CD4-positive, alpha-beta memory T cell (primary cell): Measurements from ENCODE around the gene IFT88. TPM values are rescaled to one million over a fixed set of nuclear protein-coding genes. Genes with fewer than 3 reads are reported as not detected.

ENCODE experiments used
- CTCF ChIA-PET: fragments of 350-600 bp; sonication (Branson Sonifier 250); formaldehyde crosslinking; loops from one replicate; lab custom pipeline; 2021; ENCODE audit warnings: inconsistent platforms; ENCODE audit not compliant: partially characterized antibody; lab: Charles Lee
- POLR2A ChIA-PET: fragments of 350-600 bp; sonication (Branson Sonifier 250); formaldehyde crosslinking; loops from one replicate; lab custom pipeline; 2021; ENCODE audit not compliant: partially characterized antibody; lab: Charles Lee
- DNase-seq, 5 donors: peaks; one replicate each; pipeline versions ENCODE4 v3.0.0 to v3.0.0-alpha.2; 2020 to 2022; ENCODE audit warnings: mixed read lengths in 1 of 5
- H3K27ac ChIP-seq: one replicate; pipeline ENCODE4 v1.7.0; 2013; ENCODE audit warnings: low read depth, low read length
- H3K27me3 ChIP-seq: 2 replicates; pipeline ENCODE4 v1.7.0; 2013; ENCODE audit warnings: mild to moderate bottlenecking, low read length, moderate library complexity; ENCODE audit not compliant: insufficient read depth
- H3K36me3 ChIP-seq: 2 replicates; pipeline ENCODE4 v1.7.0; 2013; ENCODE audit warnings: mild to moderate bottlenecking, low read length, moderate library complexity; ENCODE audit not compliant: insufficient read depth
- H3K4me1 ChIP-seq: 2 replicates; pipeline ENCODE4 v1.7.0; 2013; ENCODE audit warnings: mild to moderate bottlenecking, low read length, moderate library complexity; ENCODE audit not compliant: insufficient read depth
- H3K4me3 ChIP-seq, 2 donors: one replicate each; pipeline ENCODE4 v1.7.0; 2013; ENCODE audit warnings: low read length in 2 of 2, mild to moderate bottlenecking in 1 of 2
- H3K9me3 ChIP-seq, 2 donors: one replicate each; pipeline ENCODE4 v1.7.0; 2013; ENCODE audit warnings: low read length in 2 of 2, control low read depth in 1 of 2; ENCODE audit not compliant: control insufficient read depth in 1 of 2
- H3K27ac Mint-ChIP-seq, 7 donors: one replicate each; pipeline ENCODE4 v1.8.0; 2020 to 2021; ENCODE audit warnings: mixed read lengths in 7 of 7, mild to moderate bottlenecking in 6 of 7, inconsistent platforms in 3 of 7, moderate library complexity in 3 of 7
- H3K27me3 Mint-ChIP-seq, 2 donors: one replicate each; pipeline ENCODE4 v1.8.0; 2020 to 2021; ENCODE audit warnings: mixed read lengths in 2 of 2
- H3K36me3 Mint-ChIP-seq, 2 donors: one replicate each; pipeline ENCODE4 v1.8.0; 2020 to 2021; ENCODE audit warnings: mixed read lengths in 2 of 2, inconsistent platforms in 1 of 2, mild to moderate bottlenecking in 1 of 2
- H3K4me1 Mint-ChIP-seq, 4 donors: one replicate each; pipeline ENCODE4 v1.8.0; 2020 to 2021; ENCODE audit warnings: mixed read lengths in 4 of 4, mild to moderate bottlenecking in 1 of 4
- H3K4me3 Mint-ChIP-seq, 8 donors: one replicate each; pipeline ENCODE4 v1.8.0; 2020 to 2021; ENCODE audit warnings: mixed read lengths in 8 of 8, mild to moderate bottlenecking in 7 of 8, moderate library complexity in 6 of 8, inconsistent platforms in 3 of 8
- H3K9me3 Mint-ChIP-seq, 8 donors: one replicate each; pipeline ENCODE4 v1.8.0; 2020 to 2021; ENCODE audit warnings: mixed read lengths in 8 of 8, mild to moderate bottlenecking in 5 of 8, inconsistent platforms in 3 of 8, moderate library complexity in 1 of 8
- intact Hi-C: fragments of 100-400 bp; cut with micrococcal nuclease; formaldehyde crosslinking; loops from one replicate; pipeline ENCODE4 v1.15.1; 2023
- polyA plus RNA-seq, 2 donors: library from polyadenylated mRNA; unstranded; fragments of 300-500 nt; fragmentation: Illumina TruSeq; gene quantifications; one replicate each; pipeline ENCODE4 v1.2.3, GENCODE V29; 2021
- total RNA-seq, 2 experiments: library from RNA; stranded (reverse); gene quantifications; one replicate each; pipeline ENCODE4 v1.2.3, GENCODE V29; 2021

IFT88 gene
- total and polyA plus RNA-seq, 4 experiments from 2014 or later, result 5.0 to 9.8 (median 8.0) TPM

GRCh38 chr13:20573636-20574035, 6.7 kb downstream of the IFT88 start:
- Mint-ChIP-seq H3K36me3 (peaks cover 36 to 45% of the 10 kb centered on the region in 2 donors), H3K27ac (no peak overlapping the region), H3K27me3 (no peaks in the 10 kb centered on the region), H3K9me3 (peaks cover 0 to 10% (median 2%) of the 10 kb centered on the region in 8 donors), H3K4me1 (peaks cover 0 to 4% (median 0%) of the 10 kb centered on the region in 4 donors), H3K4me3 (no peak overlapping the region)
- Histone ChIP-seq H3K27me3 (no peaks in the 10 kb centered on the region), H3K4me3 (no peak overlapping the region), H3K4me1 (no peaks in the 10 kb centered on the region), H3K36me3 (no peaks in the 10 kb centered on the region), H3K27ac (no peak overlapping the region), H3K9me3 (no peaks in the 10 kb centered on the region)
- ChIA-PET POLR2A (interaction anchor here (1.0 kb wide), 1 partner anchor 48 kb away, joined by 3 read pairs; the partner anchor contains the start of gene CRYL1), CTCF (interaction anchor here (0.6 kb wide), 1 partner anchor 1106 kb away, joined by 5 read pairs; no protein-coding TSS in a partner anchor)
- no peak for DNase-seq
- intact Hi-C loops, result no loop called here

- H3K9me3 Mint-ChIP-seq, result peaks cover 0 to 9% (median 3%) of the 10 kb centered on the region in 8 donors
- ChIA-PET CTCF (no interaction called here), POLR2A (interaction anchor here (1.0 kb wide), 1 partner anchor 12 kb away, joined by 3 read pairs; no protein-coding TSS in a partner anchor)
- Histone ChIP-seq H3K27me3 (no peaks in the 10 kb centered on the region), H3K27ac (no peak overlapping the region), H3K4me3 (no peak overlapping the region), H3K9me3 (no peaks in the 10 kb centered on the region), H3K4me1 (no peaks in the 10 kb centered on the region), H3K36me3 (no peaks in the 10 kb centered on the region)
- no peak for DNase-seq
- H3K4me1 Mint-ChIP-seq, result peaks cover 0 to 2% (median 0%) of the 10 kb centered on the region in 4 donors
- peaks cover 67 to 74% of the 10 kb centered on the region in 2 donors for H3K36me3 Mint-ChIP-seq
- H3K27ac Mint-ChIP-seq, result no peak overlapping the region
- no peak overlapping the region for H3K4me3 Mint-ChIP-seq
- no peaks in the 10 kb centered on the region for H3K27me3 Mint-ChIP-seq
- intact Hi-C loops, result no loop called here
These were observed 12.2 kb downstream of the IFT88 start for GRCh38 chr13:20579191-20579590.

- H3K4me1 ChIP-seq, result no peaks in the 10 kb centered on the region
- H3K4me3 Mint-ChIP-seq, result no peak overlapping the region
- peaks cover 0 to 12% (median 6%) of the 10 kb centered on the region in 8 donors for H3K9me3 Mint-ChIP-seq
- H3K27me3 ChIP-seq, result no peaks in the 10 kb centered on the region
- H3K27ac Mint-ChIP-seq, result no peak overlapping the region
- H3K27ac ChIP-seq, result no peak overlapping the region
- H3K4me1 Mint-ChIP-seq, result peaks cover 0 to 2% (median 0%) of the 10 kb centered on the region in 4 donors
- ChIA-PET CTCF (interaction anchor here (1.6 kb wide), 1 partner anchor 16 kb away, joined by 3 read pairs; no protein-coding TSS in a partner anchor), POLR2A (no interaction called here)
- H3K36me3 Mint-ChIP-seq, result peaks cover 69 to 73% of the 10 kb centered on the region in 2 donors
- H3K27me3 Mint-ChIP-seq, result no peaks in the 10 kb centered on the region
- no peak for DNase-seq
- H3K9me3 ChIP-seq, result no peaks in the 10 kb centered on the region
- intact Hi-C loops, result loop anchor here (5.0 kb wide), 1 partner anchor 83 kb away; no protein-coding TSS in a partner anchor
- no peaks in the 10 kb centered on the region for H3K36me3 ChIP-seq
- no peak overlapping the region for H3K4me3 ChIP-seq
These were observed 13.3 kb downstream of the IFT88 start for GRCh38 chr13:20580257-20580656.

- Mint-ChIP-seq H3K4me1 (peaks cover 0 to 2% (median 0%) of the 10 kb centered on the region in 4 donors), H3K4me3 (no peak overlapping the region), H3K9me3 (peaks cover 0 to 12% (median 6%) of the 10 kb centered on the region in 8 donors), H3K27me3 (no peaks in the 10 kb centered on the region), H3K36me3 (peaks cover 62 to 67% of the 10 kb centered on the region in 2 donors), H3K27ac (no peak overlapping the region)
- Histone ChIP-seq H3K4me1 (no peaks in the 10 kb centered on the region), H3K27ac (no peak overlapping the region), H3K9me3 (no peaks in the 10 kb centered on the region), H3K4me3 (no peak overlapping the region), H3K27me3 (no peaks in the 10 kb centered on the region), H3K36me3 (no peaks in the 10 kb centered on the region)
- no peak for DNase-seq
- intact Hi-C loops, result loop anchor here (5.0 kb wide), 1 partner anchor 85 kb away; no protein-coding TSS in a partner anchor
- CTCF ChIA-PET, result no interaction called here
- POLR2A ChIA-PET, result no interaction called here
These were observed 15.1 kb downstream of the IFT88 start for GRCh38 chr13:20582026-20582425.

GRCh38 chr13:20583803-20584293, 16.9 kb downstream of the IFT88 start:
- Mint-ChIP-seq H3K4me3 (no peak overlapping the region), H3K4me1 (peaks cover 0 to 2% (median 0%) of the 10 kb centered on the region in 4 donors), H3K27me3 (no peaks in the 10 kb centered on the region), H3K36me3 (peaks cover 51 to 58% of the 10 kb centered on the region in 2 donors), H3K27ac (no peak overlapping the region), H3K9me3 (peaks cover 0 to 12% (median 5%) of the 10 kb centered on the region in 8 donors)
- Histone ChIP-seq H3K27me3 (no peaks in the 10 kb centered on the region), H3K4me3 (no peak overlapping the region), H3K9me3 (no peaks in the 10 kb centered on the region), H3K4me1 (no peaks in the 10 kb centered on the region), H3K27ac (no peak overlapping the region), H3K36me3 (no peaks in the 10 kb centered on the region)
- POLR2A ChIA-PET, result no interaction called here
- CTCF ChIA-PET, result interaction anchor here (1.3 kb wide), 2 partner anchors 57 to 89 kb away, joined by 3 to 4 read pairs; no protein-coding TSS in a partner anchor
- DNase-seq, result no peak
- intact Hi-C loops, result loop anchor here (5.0 kb wide), 1 partner anchor 87 kb away; no protein-coding TSS in a partner anchor

- Histone ChIP-seq H3K9me3 (no peaks in the 10 kb centered on the region), H3K36me3 (no peaks in the 10 kb centered on the region), H3K4me1 (no peaks in the 10 kb centered on the region), H3K27me3 (no peaks in the 10 kb centered on the region), H3K4me3 (no peak overlapping the region), H3K27ac (no peak overlapping the region)
- no peaks in the 10 kb centered on the region for H3K27me3 Mint-ChIP-seq
- no peak overlapping the region for H3K27ac Mint-ChIP-seq
- H3K4me3 Mint-ChIP-seq, result no peak overlapping the region
- H3K9me3 Mint-ChIP-seq, result peaks cover 0 to 12% (median 5%) of the 10 kb centered on the region in 8 donors
- intact Hi-C loops, result no loop called here
- H3K4me1 Mint-ChIP-seq, result peaks cover 0 to 2% (median 0%) of the 10 kb centered on the region in 4 donors
- peaks cover 42 to 47% of the 10 kb centered on the region in 2 donors for H3K36me3 Mint-ChIP-seq
- CTCF ChIA-PET, result interaction anchor here (0.6 to 1.4 kb wide), 3 partner anchors 77 to 93 kb away, joined by 3 read pairs; no protein-coding TSS in a partner anchor
- POLR2A ChIA-PET, result no interaction called here
- DNase-seq, result no peak
These were observed 18.4 kb downstream of the IFT88 start for GRCh38 chr13:20585371-20585770.

- Mint-ChIP-seq H3K36me3 (peaks cover 22 to 33% of the 10 kb centered on the region in 2 donors), H3K9me3 (peaks cover 0 to 11% (median 3%) of the 10 kb centered on the region in 8 donors), H3K4me1 (no peaks in the 10 kb centered on the region), H3K27ac (no peak overlapping the region), H3K4me3 (no peak overlapping the region), H3K27me3 (no peaks in the 10 kb centered on the region)
- Histone ChIP-seq H3K27ac (no peak overlapping the region), H3K36me3 (no peaks in the 10 kb centered on the region), H3K4me3 (no peak overlapping the region), H3K4me1 (no peaks in the 10 kb centered on the region), H3K27me3 (no peaks in the 10 kb centered on the region), H3K9me3 (no peaks in the 10 kb centered on the region)
- CTCF ChIA-PET, result no interaction called here
- DNase-seq, result no peak
- intact Hi-C loops, result no loop called here
- POLR2A ChIA-PET, result no interaction called here
These were observed 21.7 kb downstream of the IFT88 start for GRCh38 chr13:20588529-20589110.
